ENCODE measurements around the gene RPL7L1. TPM values are rescaled to one million over a fixed set of nuclear protein-coding genes. Genes with fewer than 3 reads are reported as not detected.

Gene RPL7L1
- total and polyA plus RNA-seq, 2 of the 13 experiments (the other 11 are each of a cell fraction or from before 2014, with no cell fraction given), result 51.6 to 179 TPM

- TF ChIP-seq ZHX2 (IDR thresholded peaks at IDR 0.05; ENCODE audit: low read depth), result no peak
- no peak for TF ChIP-seq ZHX2 (CRISPR knock-in tag; IDR thresholded peaks at IDR 0.05; ENCODE audit: borderline replicate concordance)
- TF ChIP-seq SRSF1 (optimal IDR thresholded peaks at IDR 0.05; ENCODE audit: low read depth, low read length), result no peak
- TF ChIP-seq CBFB (CRISPR knock-in tag; IDR thresholded peaks at IDR 0.05), result no peak
- no peak for TF ChIP-seq DNMT1 (CRISPR knock-in tag; IDR thresholded peaks at IDR 0.05)
- no peak for TF ChIP-seq FLYWCH1 (CRISPR knock-in tag; IDR thresholded peaks at IDR 0.05)
- TF ChIP-seq ZNF619 (CRISPR knock-in tag; IDR thresholded peaks at IDR 0.05), result no peak
- TF ChIP-seq ZNF782 (CRISPR knock-in tag; IDR thresholded peaks at IDR 0.05; ENCODE audit: borderline replicate concordance), result no peak
- TF ChIP-seq HOXA9 (CRISPR knock-in tag; IDR thresholded peaks at IDR 0.05; ENCODE audit: borderline replicate concordance), result no peak
- peak; percentile 26; the same call in 1 of the 2 replicates for TF ChIP-seq NFATC3 (CRISPR knock-in tag; IDR thresholded peaks at IDR 0.05)
- TF ChIP-seq NR1H2 (CRISPR knock-in tag; IDR thresholded peaks at IDR 0.05; ENCODE audit: borderline replicate concordance, low read depth), result no peak
- TF ChIP-seq NFRKB (IDR thresholded peaks at IDR 0.05), result no peak
- no peak for TF ChIP-seq SRSF4 (IDR thresholded peaks at IDR 0.05; ENCODE audit: low read depth, low read length, poor library complexity, severe bottlenecking)
- TF ChIP-seq ZNF598 (CRISPR knock-in tag; IDR thresholded peaks at IDR 0.05; ENCODE audit: borderline replicate concordance), result peak; percentile 62; the same call in 1 of the 2 replicates
- no peak for TF ChIP-seq SALL1 (CRISPR knock-in tag; IDR thresholded peaks at IDR 0.05)
- no peak for TF ChIP-seq EED (CRISPR knock-in tag; IDR thresholded peaks at IDR 0.05)
- no peak for TF ChIP-seq KDM1A (CRISPR knock-in tag; IDR thresholded peaks at IDR 0.05)
- TF ChIP-seq LBX2 (CRISPR knock-in tag; IDR thresholded peaks at IDR 0.05; ENCODE audit: borderline replicate concordance), result no peak
- TF ChIP-seq WIZ (CRISPR knock-in tag; IDR thresholded peaks at IDR 0.05), result no peak
- peak; percentile 8 for TF ChIP-seq PHF5A (CRISPR knock-in tag; IDR thresholded peaks at IDR 0.05; ENCODE audit: low read depth, unreplicated experiment)
- TF ChIP-seq ZNF589 (CRISPR knock-in tag; conservative IDR thresholded peaks at IDR 0.05), result no peak
- no peak for TF ChIP-seq IRF2 (CRISPR knock-in tag; IDR thresholded peaks at IDR 0.05)
- TF ChIP-seq MAX (IDR thresholded peaks at IDR 0.05), result no peak
- no peak for TF ChIP-seq ZMYM2 (CRISPR knock-in tag; IDR thresholded peaks at IDR 0.05)
- no peak for TF ChIP-seq TEAD2 (CRISPR knock-in tag; IDR thresholded peaks at IDR 0.05)
- TF ChIP-seq ZBTB14 (CRISPR knock-in tag; IDR thresholded peaks at IDR 0.05), result no peak; the same call in 1 of the 2 replicates
Observed at GRCh38 chr6:42929821-42930360, 50.5 kb downstream of the RPL7L1 start (continued).
